HAP-1 (cell line): Measurements from ENCODE around the gene DPYSL5.
"Not testable (repeated sequence)": the region's sequence is repeated elsewhere in the genome, so short reads cannot be mapped to it uniquely, and the experiment has no call there.

Experiments used
- DNase-seq, 2 experiments: peaks; one replicate each; pipeline ENCODE4 v3.0.0-alpha.2; 2016 to 2020; ENCODE audit warnings: low spot score in 2 of 2
- H3K27me3 ChIP-seq: fragments of 250-450 bp; sonication (Bioruptor Pico); 2 replicates; pipeline ENCODE4 v1.5.1; 2020; ENCODE audit warnings: low read depth, mild to moderate bottlenecking, moderate library complexity
- H3K36me3 ChIP-seq: fragments of 250-450 bp; sonication (Bioruptor Pico); replicated peaks from 2 replicates; pipeline ENCODE4 v1.5.1; 2020; ENCODE audit warnings: mild to moderate bottlenecking
- H3K4me1 ChIP-seq: fragments of 250-450 bp; sonication (Bioruptor Pico); 2 replicates; pipeline ENCODE4 v1.5.1; 2020; ENCODE audit warnings: mild to moderate bottlenecking
- H3K4me3 ChIP-seq: fragments of 250-450 bp; sonication (Bioruptor Pico); 2 replicates; pipeline ENCODE4 v1.5.1; 2020; ENCODE audit warnings: mild to moderate bottlenecking, moderate library complexity
- H3K9me3 ChIP-seq: fragments of 250-450 bp; sonication (Bioruptor Pico); 2 replicates; pipeline ENCODE4 v1.5.1; 2020; ENCODE audit warnings: mild to moderate bottlenecking, moderate library complexity
- in situ Hi-C: fragments of 300-500 bp; cut with MboI; formaldehyde crosslinking; loops from 3 replicates; pipeline ENCODE4 v1.14.3; 2020; ENCODE audit warnings: low sequenced_read_pairs, inconsistent platforms, mixed read lengths

Gene DPYSL5

DNA sequence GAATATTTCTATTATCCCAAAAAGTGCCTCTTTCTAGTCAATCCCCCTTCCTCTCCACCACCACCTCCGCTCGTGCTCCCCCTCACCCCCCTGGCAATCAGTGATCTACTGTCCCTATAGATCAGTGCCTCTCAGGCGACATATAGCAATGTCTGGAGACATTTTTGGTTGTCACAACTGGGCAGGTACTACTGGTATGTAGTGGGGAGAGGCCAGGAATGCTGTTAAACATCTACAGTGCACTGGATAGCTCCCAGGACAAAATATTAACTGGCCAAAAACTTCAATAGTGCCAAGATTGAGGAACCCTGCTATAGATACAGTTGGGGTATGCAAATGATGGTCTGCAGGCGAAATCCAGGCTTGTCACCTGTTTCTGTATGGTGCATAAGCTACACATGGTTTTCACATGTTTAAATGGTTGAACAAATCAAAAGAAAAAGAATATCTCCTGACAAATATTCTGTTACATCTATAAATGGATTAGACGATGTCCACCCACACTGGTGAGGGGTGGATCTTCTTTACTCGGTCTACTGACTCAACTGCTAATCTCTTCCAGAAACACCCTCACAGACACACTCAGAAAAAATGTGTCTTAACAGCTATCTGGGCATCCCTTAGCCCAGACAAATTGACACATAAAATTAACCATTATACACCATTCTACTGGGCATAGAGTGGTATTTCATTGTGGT lies 25.5 kb downstream of the DPYSL5 start:
- no peak for DNase-seq
- H3K4me3 ChIP-seq: no peak overlapping the region
- in situ Hi-C loops: no loop called here

DNA sequence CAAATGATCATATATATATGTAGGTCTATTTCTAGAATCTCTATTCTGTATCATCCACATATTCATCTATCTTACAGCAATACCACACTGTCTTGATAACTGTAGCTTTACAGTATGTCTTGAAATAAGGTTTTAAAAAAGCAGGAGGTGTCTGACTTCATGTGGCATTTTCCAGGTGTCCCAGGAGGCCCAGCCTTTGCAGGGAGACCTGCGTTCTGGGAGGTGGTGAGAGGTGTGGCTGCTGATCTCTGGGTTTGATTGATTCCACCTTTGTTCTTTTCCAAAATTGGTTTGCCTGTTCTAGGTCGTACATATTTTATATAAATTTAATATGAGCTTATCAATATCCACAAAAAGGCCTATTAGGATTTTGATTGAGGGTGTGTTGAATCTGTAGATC lies 26.6 kb downstream of the DPYSL5 start:
- H3K4me1 ChIP-seq: 0 out of 2 replicates have a peak, but pooled peaks cover 3% of the 10 kb centered on the region
- H3K9me3 ChIP-seq: no peaks in the 10 kb centered on the region
- H3K36me3 ChIP-seq: peaks cover 6% of the 10 kb centered on the region
- no peak overlapping the region for H3K4me3 ChIP-seq
- in situ Hi-C loops: no loop called here
- no peaks in the 10 kb centered on the region for H3K27me3 ChIP-seq
- no peak for DNase-seq

More for the DNA sequence above, 25.5 kb downstream of the DPYSL5 start:
- Histone ChIP-seq H3K36me3 (no peaks in the 10 kb centered on the region; the same call in 1 of the 2 replicates), H3K27me3 (no peaks in the 10 kb centered on the region), H3K9me3 (no peaks in the 10 kb centered on the region), H3K4me1 (0 out of 2 replicates have a peak, but pooled peaks cover 3% of the 10 kb centered on the region)

DNA sequence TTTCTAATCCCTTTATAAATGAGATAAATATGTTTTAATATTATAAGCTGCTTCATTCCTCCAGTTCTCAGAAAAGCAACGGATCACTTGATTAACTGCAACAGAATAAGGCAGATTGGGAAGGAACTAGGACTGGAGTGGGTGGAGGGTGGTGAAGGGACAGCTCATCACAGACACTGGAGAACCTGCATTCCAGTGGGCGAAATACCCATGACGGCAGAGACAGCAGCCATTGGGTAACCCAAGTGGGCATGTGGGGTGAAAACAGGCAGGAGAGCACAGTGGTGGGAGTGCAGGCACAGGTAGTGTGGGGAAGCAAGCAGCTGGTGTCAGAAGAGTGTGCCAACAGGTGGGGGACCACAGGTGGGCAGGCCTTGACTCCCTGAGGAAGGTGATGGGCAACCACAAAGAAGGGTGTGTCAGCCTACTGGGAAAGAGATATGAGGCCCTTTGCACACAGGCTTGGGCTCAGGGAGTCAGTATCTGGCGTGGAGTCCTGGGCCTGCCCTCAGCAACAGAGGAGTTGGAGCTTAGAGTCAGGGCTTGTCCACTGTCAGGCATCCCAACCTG lies 27.2 kb downstream of the DPYSL5 start:
- Histone ChIP-seq H3K9me3 (no peaks in the 10 kb centered on the region), H3K27me3 (no peaks in the 10 kb centered on the region), H3K4me3 (no peak overlapping the region), H3K36me3 (peaks cover 6% of the 10 kb centered on the region), H3K4me1 (0 out of 2 replicates have a peak, but pooled peaks cover 3% of the 10 kb centered on the region)
- in situ Hi-C loops: no loop called here
- no peak for DNase-seq

DNA sequence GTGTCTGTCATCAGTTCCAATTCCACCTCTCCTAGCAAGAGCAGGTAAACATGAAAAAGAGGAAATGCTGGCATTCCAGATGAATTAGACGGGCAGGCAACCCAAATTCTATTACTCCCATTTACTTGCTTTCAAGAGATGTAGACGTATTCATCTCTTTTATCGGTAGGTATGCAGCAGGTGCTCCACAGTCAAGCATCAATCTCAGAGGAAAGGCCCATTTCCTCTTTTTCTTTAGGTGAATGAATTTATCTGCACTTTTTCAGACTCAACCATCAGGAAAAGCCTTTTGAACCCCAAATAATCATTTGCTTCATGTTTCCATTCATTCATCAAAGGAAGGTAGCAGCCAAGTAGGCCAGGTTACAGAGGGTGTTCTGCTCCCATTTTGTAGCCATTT lies 27.9 kb downstream of the DPYSL5 start:
- Histone ChIP-seq H3K27me3 (no peaks in the 10 kb centered on the region), H3K9me3 (no peaks in the 10 kb centered on the region), H3K36me3 (peaks cover 6% of the 10 kb centered on the region), H3K4me3 (no peak overlapping the region), H3K4me1 (0 out of 2 replicates have a peak, but pooled peaks cover 3% of the 10 kb centered on the region)
- no peak for DNase-seq
- in situ Hi-C loops: no loop called here

DNA sequence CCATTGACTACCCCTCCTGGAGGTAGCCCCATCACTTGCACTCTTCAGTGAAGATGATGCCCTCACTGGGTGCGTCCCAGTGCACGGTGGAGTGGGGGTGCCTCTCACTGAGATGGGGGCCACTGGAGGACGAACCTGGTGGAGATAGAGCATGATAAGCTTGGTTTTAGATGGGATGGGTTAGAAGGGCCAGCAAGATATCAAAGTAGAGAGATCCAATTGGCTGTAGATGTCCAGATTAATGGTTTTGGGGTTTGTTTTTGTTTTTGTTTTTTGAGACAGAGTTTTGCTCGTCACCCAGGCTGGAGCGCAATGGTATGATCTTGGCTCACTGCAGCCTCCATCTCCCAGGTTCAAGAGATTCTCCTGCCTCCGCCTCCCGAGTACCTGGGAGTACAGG lies 28.3 kb downstream of the DPYSL5 start:
- in situ Hi-C loops: no loop called here
- no peak for DNase-seq

DNA sequence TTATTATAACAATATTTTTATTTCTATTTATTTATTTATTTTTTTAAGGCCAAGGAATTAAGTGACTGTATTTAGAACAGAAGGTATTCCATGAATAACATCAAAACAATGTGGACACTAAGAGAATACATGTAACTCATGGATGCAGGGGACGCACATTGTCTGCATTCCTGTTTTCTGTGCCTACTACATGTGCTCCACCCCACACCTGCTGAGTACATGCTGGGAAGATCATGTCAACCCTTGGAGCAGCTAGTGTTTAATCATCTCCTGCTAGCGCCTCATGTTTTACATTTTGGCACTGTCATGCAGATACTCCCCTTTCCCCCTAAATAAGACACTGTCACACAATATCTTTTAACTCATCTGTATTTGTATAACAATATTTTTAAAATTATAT lies 29.3 kb downstream of the DPYSL5 start:
- Histone ChIP-seq H3K36me3 (peaks cover 9% of the 10 kb centered on the region), H3K9me3 (no peaks in the 10 kb centered on the region), H3K4me3 (no peak overlapping the region), H3K4me1 (0 out of 2 replicates have a peak, but pooled peaks cover 3% of the 10 kb centered on the region), H3K27me3 (no peaks in the 10 kb centered on the region)
- no peak for DNase-seq
- in situ Hi-C loops: no loop called here

More for the DNA sequence above, 28.3 kb downstream of the DPYSL5 start:
- Histone ChIP-seq H3K36me3 (peaks cover 8% of the 10 kb centered on the region), H3K4me3 (no peak overlapping the region), H3K27me3 (no peaks in the 10 kb centered on the region), H3K9me3 (no peaks in the 10 kb centered on the region), H3K4me1 (0 out of 2 replicates have a peak, but pooled peaks cover 3% of the 10 kb centered on the region)

DNA sequence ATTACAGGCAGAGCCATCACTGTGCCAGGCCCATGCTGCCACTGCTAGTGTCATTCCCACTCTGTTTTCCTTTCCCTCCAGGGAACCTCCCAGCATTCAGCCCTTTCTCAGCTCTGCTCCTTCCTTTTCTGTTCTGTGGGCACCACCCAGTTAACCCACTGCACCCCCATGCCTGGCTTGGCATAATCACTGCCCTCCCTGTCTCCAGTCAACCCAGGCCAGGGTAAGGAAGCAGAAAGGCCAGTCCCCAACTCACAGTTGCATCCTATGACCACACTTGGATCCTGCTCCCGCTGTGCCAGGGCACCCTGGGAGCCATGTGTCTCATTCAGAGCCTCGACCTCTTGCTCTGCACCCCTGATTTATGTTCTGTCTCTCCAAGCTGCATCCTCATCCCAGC lies 32.2 kb downstream of the DPYSL5 start:
- DNase-seq: no peak
- Histone ChIP-seq H3K9me3 (no peaks in the 10 kb centered on the region), H3K36me3 (peaks cover 19% of the 10 kb centered on the region), H3K4me1 (0 out of 2 replicates have a peak, but pooled peaks cover 3% of the 10 kb centered on the region), H3K27me3 (no peaks in the 10 kb centered on the region), H3K4me3 (no peak overlapping the region)
- in situ Hi-C loops: no loop called here

DNA sequence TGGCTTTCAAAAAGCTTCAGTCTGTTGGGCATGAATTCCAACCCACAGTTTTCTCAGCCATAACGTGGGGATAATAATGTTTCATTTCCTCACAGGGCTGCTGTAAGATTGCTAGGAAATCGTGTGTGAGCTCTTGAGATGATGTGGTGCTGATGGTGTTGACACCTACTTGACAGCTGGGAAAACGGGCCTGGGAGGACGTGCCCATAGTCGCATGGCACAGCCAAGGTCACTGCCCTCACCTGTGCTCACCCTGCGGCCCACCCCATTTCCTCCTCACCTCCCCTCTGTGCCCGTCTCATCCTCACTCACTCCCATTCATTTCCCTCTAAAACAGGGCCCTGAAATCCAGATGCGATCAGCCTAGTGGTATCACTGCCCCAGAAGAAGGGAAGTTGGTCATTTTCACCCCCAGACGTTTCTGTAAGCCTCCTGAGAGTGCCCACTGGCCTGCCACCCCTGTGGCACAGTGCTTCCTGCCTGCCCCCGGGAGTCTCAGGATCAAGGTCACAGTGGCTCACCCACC lies 33.0 kb downstream of the DPYSL5 start:
- peaks cover 19% of the 10 kb centered on the region for H3K36me3 ChIP-seq
- no peak overlapping the region for H3K4me3 ChIP-seq
- in situ Hi-C loops: no loop called here
- no peaks in the 10 kb centered on the region for H3K9me3 ChIP-seq
- no peaks in the 10 kb centered on the region for H3K27me3 ChIP-seq
- no peak for DNase-seq
- 0 out of 2 replicates have a peak, but pooled peaks cover 3% of the 10 kb centered on the region for H3K4me1 ChIP-seq

DNA sequence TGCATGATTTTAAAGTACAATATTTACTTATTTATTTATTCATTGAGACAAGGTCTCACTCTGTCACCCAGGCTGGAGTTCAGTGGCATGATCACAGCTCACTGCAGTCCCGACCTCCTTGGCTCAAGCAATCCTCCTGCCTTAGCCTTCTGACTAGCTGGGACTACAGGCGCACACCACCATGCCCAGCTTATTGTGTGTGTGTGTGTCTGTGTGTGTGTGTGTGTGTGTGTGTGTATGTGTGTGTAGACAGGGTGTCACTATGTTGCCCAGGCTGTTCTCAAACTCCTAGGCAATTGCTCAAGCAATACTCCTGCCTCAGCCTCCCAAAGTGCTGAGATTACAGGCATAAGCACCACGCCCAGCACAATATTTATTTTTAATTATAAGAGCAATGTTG lies 34.3 kb downstream of the DPYSL5 start:
- in situ Hi-C loops, H3K27me3 ChIP-seq, DNase-seq, H3K4me1 ChIP-seq, H3K4me3 ChIP-seq, H3K9me3 ChIP-seq: not testable (repeated sequence)
- H3K36me3 ChIP-seq: peaks cover 19% of the 10 kb centered on the region

DNA sequence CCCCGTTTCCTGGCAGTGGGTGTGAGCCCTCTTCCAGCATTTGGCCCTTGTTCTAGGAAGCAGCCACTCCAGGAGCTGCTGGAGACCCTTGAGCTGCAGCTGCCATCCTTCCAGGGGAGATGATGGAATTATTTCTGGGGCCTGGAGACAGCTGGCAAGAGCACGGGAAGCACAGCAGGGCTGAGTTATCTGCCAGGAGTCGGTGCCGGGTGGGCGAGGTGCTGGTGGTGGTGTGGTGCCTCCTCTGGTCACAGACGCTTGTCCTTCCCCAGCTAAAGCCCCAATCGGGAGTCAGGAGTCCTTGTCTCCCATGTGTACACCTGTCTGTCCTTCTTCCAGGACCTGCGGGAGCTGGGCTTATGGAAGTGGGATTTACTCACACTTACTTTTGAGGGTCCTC lies 36.0 kb downstream of the DPYSL5 start:
- Histone ChIP-seq H3K27me3 (no peaks in the 10 kb centered on the region), H3K4me3 (no peak overlapping the region), H3K36me3 (peaks cover 14% of the 10 kb centered on the region), H3K4me1 (peaks cover 6% of the 10 kb centered on the region), H3K9me3 (no peaks in the 10 kb centered on the region)
- in situ Hi-C loops: no loop called here
- no peak for DNase-seq

DNA sequence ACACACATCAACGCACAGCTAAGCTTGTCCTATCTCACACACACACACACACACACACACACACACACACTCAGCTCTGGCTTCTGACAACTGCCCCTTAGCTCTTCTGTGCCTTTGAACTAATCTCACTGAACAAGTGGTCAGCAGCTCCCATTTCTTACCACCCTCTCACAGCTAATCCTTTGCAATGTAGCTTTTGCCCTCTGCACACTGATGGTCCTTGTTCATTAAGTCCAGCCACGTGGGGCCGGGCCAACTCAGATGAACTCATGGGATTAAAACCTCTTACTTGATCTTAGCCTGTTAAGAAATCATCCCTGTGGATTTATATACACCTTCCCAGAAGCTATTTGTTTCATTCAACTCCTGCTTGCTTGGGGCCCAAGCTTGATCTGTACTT lies 36.6 kb downstream of the DPYSL5 start:
- H3K4me1 ChIP-seq: peaks cover 8% of the 10 kb centered on the region
- H3K4me3 ChIP-seq: no peak overlapping the region
- no peaks in the 10 kb centered on the region for H3K27me3 ChIP-seq
- H3K36me3 ChIP-seq: peaks cover 13% of the 10 kb centered on the region
- DNase-seq: no peak
- no peaks in the 10 kb centered on the region for H3K9me3 ChIP-seq
- in situ Hi-C loops: no loop called here

DNA sequence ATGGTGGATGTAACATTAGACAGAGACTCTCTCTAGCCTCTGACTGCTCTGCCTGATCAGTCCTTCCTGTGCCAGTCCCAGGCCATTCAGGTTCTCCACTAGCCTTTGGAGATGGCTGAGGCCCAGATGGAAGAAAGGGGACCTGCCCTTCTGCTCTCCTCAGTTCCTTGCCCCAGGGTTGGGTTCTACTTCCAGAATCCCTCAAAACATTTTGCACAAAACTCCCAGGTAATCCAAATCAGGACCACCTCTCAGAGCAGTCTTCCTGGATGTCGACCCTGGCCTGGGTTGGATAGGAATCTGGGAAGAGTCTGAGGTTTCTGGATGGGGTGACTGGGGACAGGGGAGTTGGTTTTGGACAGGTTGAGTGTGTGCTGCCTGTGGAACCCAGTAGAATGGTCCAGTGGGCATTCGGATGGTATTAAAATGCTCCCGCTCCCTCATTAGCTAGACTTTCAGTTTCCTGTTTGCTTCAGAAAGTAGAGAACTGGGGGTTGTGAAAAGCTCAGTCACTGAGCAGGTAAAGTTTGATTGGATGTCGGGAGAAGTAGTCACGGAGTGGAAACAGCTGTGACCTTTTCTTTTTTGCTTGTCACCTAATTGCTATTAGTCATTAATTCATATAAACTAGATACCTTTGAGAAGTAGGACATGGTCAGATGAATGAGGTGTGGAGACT lies 37.9 kb downstream of the DPYSL5 start:
- Histone ChIP-seq H3K4me3 (no peak overlapping the region), H3K27me3 (no peaks in the 10 kb centered on the region), H3K4me1 (peaks cover 12% of the 10 kb centered on the region), H3K36me3 (peaks cover 13% of the 10 kb centered on the region), H3K9me3 (no peaks in the 10 kb centered on the region)
- DNase-seq: no peak
- in situ Hi-C loops: no loop called here

DNA sequence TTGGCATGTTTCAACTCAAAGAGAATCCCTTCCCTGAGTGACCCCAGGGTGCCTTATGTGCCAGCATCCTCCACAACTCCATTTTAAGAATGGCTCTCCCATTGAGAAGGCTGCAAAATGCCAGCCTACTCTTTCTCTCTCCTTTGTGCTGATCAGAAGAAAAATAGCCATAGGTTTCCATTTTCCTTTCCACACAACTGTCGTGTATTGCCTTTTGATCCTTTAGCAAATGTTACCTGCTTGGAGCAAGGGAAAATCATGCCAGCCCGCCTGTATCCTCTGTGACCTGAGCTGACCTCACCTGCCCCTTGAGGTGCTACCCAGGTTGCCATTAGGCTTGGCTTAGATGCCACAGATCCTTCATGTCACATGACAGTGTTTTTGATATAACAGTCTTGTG lies 38.8 kb downstream of the DPYSL5 start:
- DNase-seq: no peak
- Histone ChIP-seq H3K4me3 (no peak overlapping the region), H3K9me3 (no peaks in the 10 kb centered on the region), H3K27me3 (no peaks in the 10 kb centered on the region), H3K36me3 (peaks cover 10% of the 10 kb centered on the region), H3K4me1 (peaks cover 12% of the 10 kb centered on the region)
- in situ Hi-C loops: no loop called here

DNA sequence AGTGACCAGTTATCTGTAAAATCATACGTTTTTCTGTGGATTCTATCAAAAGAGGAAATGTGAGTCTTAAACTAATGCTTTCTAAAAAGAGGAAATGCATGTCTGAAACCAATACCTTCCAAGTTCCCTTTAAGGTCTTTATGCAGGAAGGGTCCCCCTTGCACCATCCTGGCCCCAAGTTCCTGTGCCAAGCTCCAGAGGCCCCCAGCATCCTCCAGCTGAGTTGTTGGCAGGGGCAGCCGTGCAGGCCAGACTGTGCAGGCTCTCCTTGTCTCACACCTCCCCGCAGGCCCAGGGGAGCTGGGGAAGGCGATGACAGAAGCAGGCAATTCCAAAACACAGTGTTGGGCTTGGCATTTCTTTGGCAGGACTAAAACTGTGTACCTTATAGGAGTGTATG lies 39.2 kb downstream of the DPYSL5 start:
- H3K36me3 ChIP-seq: peaks cover 10% of the 10 kb centered on the region
- DNase-seq: no peak
- no peak overlapping the region for H3K4me3 ChIP-seq
- in situ Hi-C loops: no loop called here
- no peaks in the 10 kb centered on the region for H3K9me3 ChIP-seq
- peaks cover 12% of the 10 kb centered on the region for H3K4me1 ChIP-seq
- no peaks in the 10 kb centered on the region for H3K27me3 ChIP-seq
